SJCRH30 (cell line): ENCODE data around the gene MAEA. TPM values are rescaled to one million over a fixed set of nuclear protein-coding genes. Genes with fewer than 3 reads are reported as not detected.
A peak's percentile ranks its signal among the peaks of the same experiment; 100 is the strongest.
"Not testable (repeated sequence)": the region's sequence is repeated elsewhere in the genome, so short reads cannot be mapped to it uniquely, and the experiment has no call there.

Experiments used
- DNase-seq, 2 experiments: peaks; one replicate each; pipeline ENCODE4 v3.0.0-alpha.2; 2015 to 2020
- H3K27ac ChIP-seq: fragments of 250-450 bp; sonication (Bioruptor Pico); 2 replicates; pipeline ENCODE4 v1.5.1; 2020; ENCODE audit warnings: mild to moderate bottlenecking, moderate library complexity
- H3K27me3 ChIP-seq: fragments of 250-450 bp; sonication (Bioruptor Pico); 2 replicates; pipeline ENCODE4 v1.5.1; 2020; ENCODE audit warnings: mild to moderate bottlenecking, moderate library complexity
- H3K36me3 ChIP-seq: fragments of 250-450 bp; sonication (Bioruptor Pico); 2 replicates; pipeline ENCODE4 v1.5.1; 2020; ENCODE audit warnings: mild to moderate bottlenecking, moderate library complexity
- H3K4me1 ChIP-seq: fragments of 250-450 bp; sonication (Bioruptor Pico); 2 replicates; pipeline ENCODE4 v1.5.1; 2020; ENCODE audit warnings: mild to moderate bottlenecking, moderate library complexity
- H3K4me3 ChIP-seq: fragments of 250-450 bp; sonication (Bioruptor Pico); 2 replicates; pipeline ENCODE4 v1.5.1; 2020; ENCODE audit warnings: mild to moderate bottlenecking, moderate library complexity
- H3K9me3 ChIP-seq: fragments of 250-450 bp; sonication (Bioruptor Pico); replicated peaks from 2 replicates; pipeline ENCODE4 v1.5.1; 2020; ENCODE audit warnings: mild to moderate bottlenecking, moderate library complexity
- total RNA-seq: library from RNA; depleted of rRNA; stranded (reverse); fragments of >200 nt; shearing (Covaris generic); gene quantifications from 2 replicates; pipeline ENCODE4 v1.2.3, GENCODE V29; 2014

Gene MAEA
- total RNA-seq, 1 experiment from 2014 or later, result 55.3 TPM

DNA sequence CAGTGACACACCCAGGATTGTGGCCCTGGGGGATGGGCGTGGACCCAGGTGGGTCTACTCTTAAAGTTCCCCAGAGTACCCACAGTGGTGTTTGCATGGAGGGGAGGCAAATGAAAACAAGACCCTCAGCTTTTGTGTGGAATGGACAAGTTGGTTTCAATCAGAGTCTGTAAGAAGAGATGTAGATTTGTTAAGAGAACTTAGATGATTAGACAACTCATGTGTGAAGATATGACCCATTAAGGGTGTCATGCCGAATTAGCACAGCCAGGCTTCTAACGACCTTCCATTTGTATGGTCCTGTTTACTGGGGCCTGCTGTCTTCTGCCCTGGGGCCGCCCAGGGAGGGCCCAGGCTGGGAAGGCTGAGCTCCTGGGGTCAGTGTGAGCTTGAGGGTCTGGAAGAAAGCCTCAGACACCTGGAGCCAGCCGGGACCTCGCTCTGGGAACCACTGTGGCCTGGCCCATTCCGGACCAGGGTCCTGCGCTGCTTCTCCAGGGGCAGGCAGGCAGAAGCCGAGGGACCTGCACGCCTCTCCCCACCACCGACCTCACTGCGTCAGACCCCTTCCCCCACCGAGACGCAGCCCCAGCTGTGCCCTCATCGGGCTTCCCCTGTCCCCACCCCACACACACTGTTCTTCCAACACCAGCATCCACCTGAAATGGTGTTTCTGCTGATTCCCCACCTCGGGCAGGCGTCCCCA lies 77.7 kb downstream of the MAEA start:
- DNase-seq, result no peak

GRCh38 chr4:1367936-1368289 lies 78.2 kb downstream of the MAEA start:
- Histone ChIP-seq H3K36me3 (no peaks in the 10 kb centered on the region), H3K27ac (no peak overlapping the region), H3K9me3 (no peaks in the 10 kb centered on the region), H3K4me3 (no peak overlapping the region), H3K4me1 (no peaks in the 10 kb centered on the region), H3K27me3 (no peaks in the 10 kb centered on the region)
- no peak for DNase-seq

More for the DNA sequence above, 77.7 kb downstream of the MAEA start:
- Histone ChIP-seq H3K27ac (no peak overlapping the region), H3K9me3 (no peaks in the 10 kb centered on the region), H3K4me1 (no peaks in the 10 kb centered on the region), H3K27me3 (no peaks in the 10 kb centered on the region), H3K36me3 (no peaks in the 10 kb centered on the region), H3K4me3 (no peak overlapping the region)

DNA sequence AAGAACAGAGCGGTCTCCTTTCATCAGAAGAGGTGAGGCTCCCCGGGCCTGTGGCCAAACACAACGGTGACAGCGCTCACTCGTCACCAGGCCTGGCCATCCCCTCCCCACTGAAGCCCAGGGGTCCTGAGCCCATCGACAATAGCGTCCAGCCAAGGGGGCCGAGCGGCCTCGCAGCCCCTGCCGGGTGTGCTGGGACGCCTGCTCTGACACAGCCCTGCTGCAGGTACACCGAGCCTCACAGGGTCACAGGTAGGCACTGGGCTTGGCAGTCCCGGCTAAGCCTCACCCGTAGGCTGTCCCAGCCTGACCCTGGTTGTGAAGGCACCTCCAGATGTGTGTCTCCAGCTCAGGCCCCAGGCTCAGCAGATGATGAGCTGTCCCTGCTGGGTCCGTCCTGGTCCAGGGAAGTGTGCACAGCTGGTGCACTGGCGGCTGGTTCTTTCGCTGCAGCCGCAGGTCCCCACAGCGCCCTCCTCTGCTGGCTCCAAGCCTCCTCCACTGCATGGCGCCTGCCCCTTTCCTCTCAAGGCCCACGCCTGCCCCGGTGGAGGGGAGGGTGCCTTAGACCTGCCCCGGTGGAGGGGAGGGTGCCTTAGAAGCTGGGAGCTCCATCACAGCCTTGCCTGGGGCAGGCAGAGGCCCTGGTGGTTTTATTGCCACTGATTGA lies 78.9 kb downstream of the MAEA start:
- no peak overlapping the region for H3K4me3 ChIP-seq
- no peaks in the 10 kb centered on the region for H3K27me3 ChIP-seq
- no peaks in the 10 kb centered on the region for H3K9me3 ChIP-seq
- no peak overlapping the region for H3K27ac ChIP-seq
- no peaks in the 10 kb centered on the region for H3K4me1 ChIP-seq
- no peaks in the 10 kb centered on the region for H3K36me3 ChIP-seq
- DNase-seq, result no peak

GRCh38 chr4:1369091-1369450 lies 79.4 kb downstream of the MAEA start:
- H3K27me3 ChIP-seq, result no peaks in the 10 kb centered on the region
- H3K9me3 ChIP-seq, result no peaks in the 10 kb centered on the region
- no peaks in the 10 kb centered on the region for H3K36me3 ChIP-seq
- H3K4me1 ChIP-seq, result no peaks in the 10 kb centered on the region
- H3K4me3 ChIP-seq, result no peak overlapping the region
- no peak for DNase-seq
- no peak overlapping the region for H3K27ac ChIP-seq

DNA sequence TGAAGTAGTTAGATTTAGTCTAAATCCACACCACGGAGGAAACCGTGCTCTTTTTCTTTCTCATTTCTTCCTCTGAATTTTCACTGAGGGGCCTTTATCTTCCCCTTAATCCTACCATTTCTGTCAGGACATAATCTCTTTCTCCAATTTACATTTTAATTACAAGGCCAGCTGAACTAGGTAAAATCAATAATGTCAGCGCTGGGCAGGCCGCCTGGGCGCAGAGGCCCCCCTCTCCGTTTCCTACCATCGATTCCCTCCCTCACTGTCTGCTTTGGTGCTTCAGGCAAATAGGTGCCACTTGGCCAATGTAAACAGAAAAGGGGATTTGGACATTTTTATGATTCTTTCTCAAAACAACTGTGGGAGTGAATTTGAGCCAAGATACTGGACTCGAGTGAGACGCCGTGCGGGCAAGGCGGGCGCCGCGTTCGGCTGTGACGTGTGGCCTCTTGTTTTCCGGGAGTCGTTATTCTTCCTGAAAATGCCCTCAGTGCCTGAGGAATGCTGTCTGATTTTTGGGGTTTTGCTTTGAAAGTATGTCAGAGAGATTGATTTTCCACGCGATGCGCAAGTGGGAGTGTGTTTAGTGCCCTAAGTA lies 79.9 kb downstream of the MAEA start:
- H3K4me3 ChIP-seq, result no peak overlapping the region
- no peaks in the 10 kb centered on the region for H3K4me1 ChIP-seq
- DNase-seq, result no peak
- no peaks in the 10 kb centered on the region for H3K9me3 ChIP-seq
- no peaks in the 10 kb centered on the region for H3K27me3 ChIP-seq
- H3K27ac ChIP-seq, result no peak overlapping the region
- no peaks in the 10 kb centered on the region for H3K36me3 ChIP-seq

GRCh38 chr4:1370321-1371124 lies 80.8 kb downstream of the MAEA start:
- Histone ChIP-seq H3K4me3 (no peak overlapping the region), H3K27ac (no peak overlapping the region), H3K9me3 (no peaks in the 10 kb centered on the region), H3K36me3 (no peaks in the 10 kb centered on the region), H3K27me3 (no peaks in the 10 kb centered on the region), H3K4me1 (peaks cover 2% of the 10 kb centered on the region; the same call in 1 of the 2 replicates)
- no peak for DNase-seq

DNA sequence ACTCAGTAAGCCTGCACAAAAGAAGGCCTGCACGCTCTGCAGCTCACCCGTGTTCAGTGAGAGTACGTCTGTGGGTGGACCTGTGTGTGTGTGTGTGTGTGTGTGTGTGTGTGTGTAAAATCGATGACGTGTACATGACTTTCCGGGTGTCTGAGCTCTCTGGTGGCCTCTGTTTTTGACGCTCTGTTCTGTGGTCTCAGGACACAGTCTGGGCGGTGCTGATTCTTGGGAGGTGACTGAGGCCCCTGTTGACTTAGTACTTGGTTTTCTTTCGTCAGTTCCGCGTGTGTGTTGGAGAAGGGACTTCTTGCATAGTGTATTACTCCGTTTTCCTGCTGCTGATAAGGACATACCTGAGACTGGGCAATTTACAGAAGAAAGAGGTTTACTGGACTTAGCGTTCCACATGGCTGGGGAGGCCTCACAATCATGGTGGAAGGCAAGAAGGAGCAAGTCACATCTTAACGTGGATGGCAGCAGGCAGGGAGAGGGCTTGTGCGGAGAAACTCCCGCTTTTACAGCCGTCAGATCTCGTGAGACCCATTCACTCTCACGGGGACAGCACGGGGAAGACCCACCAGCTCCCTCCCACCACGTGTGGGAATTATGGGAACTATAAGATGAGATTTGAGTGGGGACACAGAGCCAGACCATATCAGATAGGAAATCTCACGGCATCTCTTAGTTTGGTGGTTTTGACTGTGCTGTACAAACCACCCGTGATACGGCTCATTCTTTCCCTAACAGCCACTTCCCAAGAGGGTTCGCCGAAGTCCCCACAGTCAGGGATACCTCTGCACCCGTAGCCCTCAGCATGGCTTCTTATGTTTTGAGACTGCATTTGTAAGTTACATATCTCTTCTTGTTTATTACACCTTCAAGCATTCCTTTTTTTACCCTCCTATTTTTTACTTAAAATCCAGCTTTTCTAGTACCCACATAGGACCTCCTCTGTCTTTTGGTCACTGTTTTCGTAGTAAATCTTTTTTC lies 81.8 kb downstream of the MAEA start:
- Histone ChIP-seq H3K9me3 (no peaks in the 10 kb centered on the region), H3K27me3 (no peaks in the 10 kb centered on the region), H3K36me3 (no peaks in the 10 kb centered on the region), H3K4me1 (peaks cover 9% of the 10 kb centered on the region), H3K4me3 (no peak overlapping the region), H3K27ac (no peak overlapping the region)
- DNase-seq, result no peak

DNA sequence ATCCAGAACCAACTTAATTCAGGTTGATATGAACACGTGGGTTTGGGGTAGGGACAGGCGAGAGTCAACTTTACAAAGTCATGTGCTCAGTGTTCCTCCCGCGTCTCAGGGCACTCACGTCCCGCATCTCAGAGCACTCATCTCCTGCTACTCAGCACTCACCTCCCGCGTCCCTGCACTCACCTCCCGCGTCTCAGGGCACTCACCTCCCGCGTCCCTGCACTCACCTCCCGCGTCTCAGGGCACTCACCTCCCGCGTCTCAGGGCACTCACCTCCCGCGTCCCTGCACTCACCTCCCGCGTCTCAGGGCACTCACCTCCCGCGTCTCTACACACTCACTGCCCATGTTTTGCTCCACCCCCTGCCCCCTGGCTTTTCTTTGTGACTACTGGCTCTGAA lies 82.9 kb downstream of the MAEA start:
- not testable (repeated sequence) for H3K4me3 ChIP-seq, H3K9me3 ChIP-seq, DNase-seq, H3K27me3 ChIP-seq, H3K36me3 ChIP-seq, H3K27ac ChIP-seq
- H3K4me1 ChIP-seq, result peaks cover 16% of the 10 kb centered on the region

DNA sequence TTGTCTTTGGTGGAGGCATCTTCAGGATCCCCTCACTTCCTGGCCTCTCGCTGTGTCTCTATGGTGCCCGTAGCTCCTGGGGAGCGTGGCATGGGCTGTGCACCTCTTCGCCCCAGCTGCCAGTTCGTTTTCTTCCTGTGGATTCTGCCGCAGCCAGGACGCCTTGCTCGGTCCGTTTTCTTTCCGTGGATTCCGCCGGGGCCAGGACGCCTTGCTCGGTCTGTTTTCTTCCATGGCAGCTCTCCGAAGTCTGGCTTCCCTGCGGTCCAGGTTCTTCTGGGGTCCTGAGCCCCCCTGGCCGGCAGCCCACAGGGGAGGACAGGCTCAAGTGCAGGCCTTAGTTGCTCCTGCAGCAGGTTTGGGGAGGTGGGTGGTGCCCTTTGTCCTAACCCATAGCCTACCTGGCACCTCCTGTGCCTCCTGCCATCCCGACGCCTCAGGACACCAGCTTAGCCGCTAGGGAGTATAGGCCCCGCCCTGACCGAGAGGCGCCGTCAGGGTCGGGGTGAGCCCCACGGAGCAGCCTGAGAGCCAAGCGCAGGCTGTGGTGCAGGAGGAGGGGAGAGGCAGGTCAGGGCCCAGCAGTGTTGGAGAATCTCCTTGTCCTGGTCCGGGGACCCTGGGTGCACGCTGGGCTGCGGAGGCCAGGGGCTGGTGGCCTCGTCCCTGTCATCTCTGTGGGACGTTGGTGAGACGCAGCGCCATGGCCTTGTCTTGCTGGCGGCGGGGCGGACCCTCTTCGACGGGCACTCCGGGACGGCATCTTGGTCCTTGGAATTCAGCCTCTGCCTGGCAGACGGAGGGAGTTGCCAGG lies 84.4 kb downstream of the MAEA start:
- H3K4me3 ChIP-seq, result no peak overlapping the region
- no peaks in the 10 kb centered on the region for H3K27me3 ChIP-seq
- no peak for DNase-seq
- H3K4me1 ChIP-seq, result peaks cover 21% of the 10 kb centered on the region
- H3K27ac ChIP-seq, result no peak overlapping the region
- H3K9me3 ChIP-seq, result no peaks in the 10 kb centered on the region
- H3K36me3 ChIP-seq, result no peaks in the 10 kb centered on the region

DNA sequence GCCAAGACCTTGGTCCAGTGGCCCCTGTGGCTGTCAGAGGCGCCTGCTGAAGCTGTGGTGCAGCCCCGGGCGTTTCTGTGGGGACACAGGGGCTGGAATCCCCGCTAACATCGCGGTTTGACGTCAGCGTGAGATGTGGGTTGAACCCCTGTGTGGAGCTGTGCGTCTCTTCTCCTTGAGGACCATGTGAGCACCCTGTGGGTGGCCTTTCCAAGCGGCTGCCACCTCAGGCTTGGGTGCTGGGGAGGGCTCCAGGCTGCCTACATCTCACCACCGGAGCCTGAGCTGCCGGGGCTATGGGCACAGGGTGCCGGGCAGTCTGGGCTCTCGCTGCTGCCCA lies 85.0 kb downstream of the MAEA start:
- DNase-seq, result no peak
- no peaks in the 10 kb centered on the region for H3K36me3 ChIP-seq
- H3K27ac ChIP-seq, result no peak overlapping the region
- no peaks in the 10 kb centered on the region for H3K27me3 ChIP-seq
- H3K4me3 ChIP-seq, result no peak overlapping the region
- H3K9me3 ChIP-seq, result no peaks in the 10 kb centered on the region
- H3K4me1 ChIP-seq, result peaks cover 21% of the 10 kb centered on the region

GRCh38 chr4:1375051-1375721 lies 85.5 kb downstream of the MAEA start:
- no peaks in the 10 kb centered on the region for H3K36me3 ChIP-seq
- H3K9me3 ChIP-seq, result no peaks in the 10 kb centered on the region
- peaks cover 21% of the 10 kb centered on the region for H3K4me1 ChIP-seq
- peak overlapping the region; percentile 88; the same call in 1 of the 2 replicates for H3K27ac ChIP-seq
- no peaks in the 10 kb centered on the region for H3K27me3 ChIP-seq
- no peak for DNase-seq
- no peak overlapping the region for H3K4me3 ChIP-seq

GRCh38 chr4:1375761-1376322 lies 86.2 kb downstream of the MAEA start:
- peak in 1 of 2 experiments; percentile 20 for DNase-seq
- Histone ChIP-seq H3K36me3 (no peaks in the 10 kb centered on the region), H3K27ac (peak overlapping the region; percentile 88), H3K27me3 (no peaks in the 10 kb centered on the region), H3K4me1 (peaks cover 21% of the 10 kb centered on the region), H3K4me3 (peak overlapping the region; percentile 44), H3K9me3 (no peaks in the 10 kb centered on the region)

GRCh38 chr4:1376391-1376840 lies 86.7 kb downstream of the MAEA start:
- peak; percentile 95 to 97 for DNase-seq
- Histone ChIP-seq H3K36me3 (no peaks in the 10 kb centered on the region), H3K4me1 (peaks cover 21% of the 10 kb centered on the region), H3K9me3 (no peaks in the 10 kb centered on the region), H3K4me3 (peak overlapping the region; percentile 44), H3K27ac (peak overlapping the region; percentile 88), H3K27me3 (no peaks in the 10 kb centered on the region)
